IPS-18a (cell line): ENCODE data around the gene HIPK2.

Source experiments
- H3K27ac ChIP-seq: one replicate; pipeline ENCODE4 v1.5.1; 2013; ENCODE audit warnings: low read length
- H3K27me3 ChIP-seq: one replicate; pipeline ENCODE4 v1.6.1; 2013; ENCODE audit warnings: mild to moderate bottlenecking, low read length; ENCODE audit not compliant: control insufficient read depth, insufficient read depth
- H3K36me3 ChIP-seq: one replicate; pipeline ENCODE4 v1.6.1; 2013; ENCODE audit warnings: low read depth, low read length; ENCODE audit not compliant: control insufficient read depth
- H3K4me1 ChIP-seq: one replicate; pipeline ENCODE4 v1.6.1; 2013; ENCODE audit warnings: low read depth, low read length; ENCODE audit not compliant: control insufficient read depth
- H3K4me3 ChIP-seq: one replicate; pipeline ENCODE4 v1.5.1; 2013; ENCODE audit warnings: low read length
- H3K9ac ChIP-seq: one replicate; pipeline ENCODE4 v1.6.1; 2013; ENCODE audit warnings: mild to moderate bottlenecking, low read length, moderate library complexity
- H3K9me3 ChIP-seq: one replicate; pipeline ENCODE4 v1.6.1; 2013; ENCODE audit warnings: low read depth, low read length; ENCODE audit not compliant: control insufficient read depth

The HIPK2 gene

DNA sequence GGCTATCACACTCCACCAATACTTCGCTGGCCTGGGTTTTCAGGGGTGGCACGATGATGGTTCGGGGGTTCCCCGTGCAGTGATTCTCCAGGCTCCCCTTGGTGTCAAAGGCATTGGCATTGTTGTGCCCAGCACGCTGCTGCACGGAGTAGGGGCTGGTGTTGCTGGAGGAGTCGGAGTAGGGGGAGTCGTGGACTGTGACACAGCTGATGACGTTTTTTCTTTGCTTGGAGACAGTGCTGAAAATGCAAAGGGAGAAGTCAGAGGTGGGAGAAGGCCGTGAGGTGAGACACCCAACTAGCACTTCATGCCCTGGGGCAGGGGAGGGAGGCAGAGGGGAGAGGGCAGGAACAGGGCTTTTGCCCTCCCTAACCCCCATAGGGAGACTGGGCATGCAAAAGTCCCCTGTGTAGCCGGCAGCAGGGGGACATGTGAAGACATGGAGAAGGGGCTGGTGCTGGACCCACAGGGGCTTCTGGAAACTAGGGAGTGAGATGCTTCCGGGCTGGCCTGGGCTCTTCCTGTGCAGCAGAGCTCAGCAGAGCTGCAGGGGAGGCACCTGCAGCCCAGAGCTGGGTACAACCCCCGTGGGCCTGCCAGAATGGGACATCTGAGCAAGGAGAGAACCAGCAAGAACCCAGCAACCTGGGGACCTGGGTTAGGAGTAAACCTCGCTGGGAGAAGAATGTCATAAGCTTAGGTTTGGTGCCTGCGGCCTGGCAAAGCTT is 193.8 kb downstream of the HIPK2 start:
- Histone ChIP-seq H3K27me3 (no peaks in the 10 kb centered on the region), H3K9me3 (no peaks in the 10 kb centered on the region), H3K9ac (no peak overlapping the region), H3K4me1 (no peaks in the 10 kb centered on the region), H3K36me3 (no peaks in the 10 kb centered on the region), H3K4me3 (no peak overlapping the region), H3K27ac (no peak overlapping the region)

DNA sequence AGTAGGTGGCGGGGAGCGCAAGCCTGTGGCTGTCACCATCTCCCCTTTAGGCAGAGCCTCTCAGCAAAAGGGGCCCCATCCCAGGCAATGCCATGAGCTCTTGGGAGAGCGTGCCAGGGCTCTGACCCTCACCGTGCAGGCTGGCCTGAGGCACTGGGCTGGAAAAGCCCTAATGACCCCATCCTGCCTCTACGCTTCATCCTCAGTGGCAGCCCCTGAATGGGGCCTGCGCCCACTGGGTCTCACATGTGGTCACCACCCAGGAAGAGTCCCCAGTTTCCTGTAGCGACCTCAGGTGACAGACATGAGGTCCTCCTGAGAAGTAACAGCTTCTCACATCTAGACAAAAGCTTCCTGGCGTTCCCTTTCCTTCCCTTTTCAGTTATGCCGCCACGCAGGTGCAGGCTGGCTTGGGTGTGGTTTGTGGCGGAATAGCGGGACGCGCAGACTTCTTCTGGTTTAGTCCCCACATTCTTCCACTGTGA is 195.1 kb downstream of the HIPK2 start:
- H3K36me3 ChIP-seq = no peaks in the 10 kb centered on the region
- no peak overlapping the region for H3K9ac ChIP-seq
- no peak overlapping the region for H3K4me3 ChIP-seq
- no peak overlapping the region for H3K27ac ChIP-seq
- no peaks in the 10 kb centered on the region for H3K27me3 ChIP-seq
- no peaks in the 10 kb centered on the region for H3K9me3 ChIP-seq
- H3K4me1 ChIP-seq = no peaks in the 10 kb centered on the region

DNA sequence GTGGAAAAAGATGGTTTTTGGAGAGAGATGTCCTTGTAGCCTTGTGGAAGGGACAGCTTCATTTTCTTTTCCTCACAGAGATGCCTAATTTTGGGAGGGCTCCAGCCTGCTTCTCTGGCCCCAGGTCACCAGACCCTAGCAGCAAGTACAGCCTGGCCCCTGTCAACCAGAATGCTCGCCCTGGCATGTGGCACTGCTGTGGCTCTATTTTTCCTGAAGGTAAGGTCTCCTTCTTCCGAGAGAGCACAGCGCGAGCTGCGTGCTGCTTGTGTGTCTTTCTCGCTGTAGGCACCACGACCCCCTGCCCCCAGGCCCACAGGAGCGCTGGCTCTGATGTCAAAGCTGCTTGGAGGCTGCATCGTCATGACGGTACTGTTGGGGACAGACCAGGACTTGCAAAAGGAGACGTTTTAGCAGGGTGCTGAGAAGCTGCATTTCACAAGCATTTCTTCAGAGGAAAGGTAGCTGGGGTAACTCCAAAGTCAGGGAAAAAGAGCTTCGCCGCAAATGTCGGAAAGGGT is 195.6 kb downstream of the HIPK2 start:
- H3K36me3 ChIP-seq = no peaks in the 10 kb centered on the region
- H3K4me3 ChIP-seq = no peak overlapping the region
- H3K9ac ChIP-seq = no peak overlapping the region
- no peaks in the 10 kb centered on the region for H3K27me3 ChIP-seq
- no peaks in the 10 kb centered on the region for H3K9me3 ChIP-seq
- no peaks in the 10 kb centered on the region for H3K4me1 ChIP-seq
- H3K27ac ChIP-seq = no peak overlapping the region

DNA sequence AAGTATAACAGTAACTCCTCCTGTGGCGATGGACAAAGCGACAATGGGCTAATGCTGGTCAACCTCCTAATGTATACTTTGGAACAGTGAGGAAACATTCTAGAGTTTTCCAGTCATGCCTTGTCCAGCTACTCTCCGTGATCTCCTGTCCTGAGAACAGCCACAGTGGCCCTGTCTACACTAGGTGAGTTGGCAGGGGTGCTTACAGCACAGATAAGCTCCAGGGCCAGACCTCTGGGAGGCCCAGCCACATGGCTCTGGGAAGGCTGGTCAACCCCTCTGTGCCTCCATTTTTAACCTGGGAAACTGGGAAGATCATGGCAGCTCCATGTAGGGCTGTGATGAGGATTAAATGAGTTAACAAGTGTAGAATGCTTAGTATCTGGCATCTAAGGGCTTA is 197.4 kb downstream of the HIPK2 start:
- no peaks in the 10 kb centered on the region for H3K4me1 ChIP-seq
- no peaks in the 10 kb centered on the region for H3K36me3 ChIP-seq
- H3K9me3 ChIP-seq = no peaks in the 10 kb centered on the region
- H3K4me3 ChIP-seq = no peak overlapping the region
- no peaks in the 10 kb centered on the region for H3K27me3 ChIP-seq
- H3K27ac ChIP-seq = no peak overlapping the region
- no peak overlapping the region for H3K9ac ChIP-seq

DNA sequence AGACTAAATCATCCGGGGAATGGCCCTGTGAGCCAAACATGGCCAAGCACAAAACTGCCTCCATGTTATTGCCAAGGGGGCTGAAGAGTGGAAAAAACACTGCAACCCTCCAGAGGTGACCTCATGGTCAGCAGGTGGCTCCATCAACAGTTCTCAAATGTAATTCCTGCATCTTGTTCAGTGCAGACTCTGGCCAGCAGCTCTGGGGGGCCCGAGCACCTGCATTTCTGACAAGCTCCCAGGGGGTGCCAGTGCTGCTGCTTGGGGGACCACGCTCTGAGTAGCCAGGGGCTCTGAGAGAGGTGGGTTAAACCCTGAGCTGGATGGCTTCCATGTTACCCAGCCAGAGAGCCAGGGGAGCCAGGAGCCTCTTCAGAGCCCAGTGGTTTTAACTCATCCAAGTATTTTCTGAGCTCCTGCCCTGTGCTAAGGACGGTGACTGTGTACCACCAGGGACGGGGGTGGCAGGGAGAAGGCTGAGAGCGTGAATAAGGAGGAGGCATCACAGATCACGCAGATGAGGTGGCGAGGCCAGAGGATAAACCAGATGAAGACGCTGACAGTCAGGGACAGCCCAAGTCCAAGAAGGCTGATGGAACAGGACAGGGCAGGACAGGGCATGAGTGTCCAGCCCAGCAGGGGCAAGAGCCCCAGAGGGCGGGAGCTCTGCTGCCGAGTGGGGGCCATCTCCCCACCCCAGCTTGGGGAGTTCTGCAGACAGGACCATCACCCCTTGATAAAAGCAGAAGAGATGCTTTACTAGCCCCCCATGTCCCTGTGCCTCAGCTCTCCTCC is 201.4 kb downstream of the HIPK2 start:
- Histone ChIP-seq H3K27ac (no peak overlapping the region), H3K9ac (no peak overlapping the region), H3K4me3 (no peak overlapping the region), H3K4me1 (no peaks in the 10 kb centered on the region), H3K36me3 (no peaks in the 10 kb centered on the region), H3K9me3 (no peaks in the 10 kb centered on the region), H3K27me3 (no peaks in the 10 kb centered on the region)

DNA sequence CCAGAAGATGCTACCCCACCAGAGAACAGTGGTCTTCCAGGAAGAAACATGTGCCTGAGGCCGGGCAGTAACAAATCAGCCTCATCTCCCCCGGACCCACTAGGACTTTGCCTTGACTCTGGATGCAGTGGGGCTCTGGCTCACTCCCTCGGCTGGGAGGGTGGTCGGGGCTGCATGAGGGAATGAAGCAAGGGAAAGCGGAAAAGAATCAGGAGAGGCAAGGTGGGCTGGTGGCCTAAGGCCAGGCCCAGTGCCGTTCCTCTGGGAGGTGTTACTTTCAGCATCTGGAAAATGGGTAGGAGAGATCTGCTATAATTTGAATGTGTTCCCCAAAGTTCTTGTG is 202.5 kb downstream of the HIPK2 start:
- H3K27ac ChIP-seq = no peak overlapping the region
- no peak overlapping the region for H3K9ac ChIP-seq
- H3K9me3 ChIP-seq = no peaks in the 10 kb centered on the region
- no peaks in the 10 kb centered on the region for H3K4me1 ChIP-seq
- H3K36me3 ChIP-seq = no peaks in the 10 kb centered on the region
- no peaks in the 10 kb centered on the region for H3K27me3 ChIP-seq
- no peak overlapping the region for H3K4me3 ChIP-seq

DNA sequence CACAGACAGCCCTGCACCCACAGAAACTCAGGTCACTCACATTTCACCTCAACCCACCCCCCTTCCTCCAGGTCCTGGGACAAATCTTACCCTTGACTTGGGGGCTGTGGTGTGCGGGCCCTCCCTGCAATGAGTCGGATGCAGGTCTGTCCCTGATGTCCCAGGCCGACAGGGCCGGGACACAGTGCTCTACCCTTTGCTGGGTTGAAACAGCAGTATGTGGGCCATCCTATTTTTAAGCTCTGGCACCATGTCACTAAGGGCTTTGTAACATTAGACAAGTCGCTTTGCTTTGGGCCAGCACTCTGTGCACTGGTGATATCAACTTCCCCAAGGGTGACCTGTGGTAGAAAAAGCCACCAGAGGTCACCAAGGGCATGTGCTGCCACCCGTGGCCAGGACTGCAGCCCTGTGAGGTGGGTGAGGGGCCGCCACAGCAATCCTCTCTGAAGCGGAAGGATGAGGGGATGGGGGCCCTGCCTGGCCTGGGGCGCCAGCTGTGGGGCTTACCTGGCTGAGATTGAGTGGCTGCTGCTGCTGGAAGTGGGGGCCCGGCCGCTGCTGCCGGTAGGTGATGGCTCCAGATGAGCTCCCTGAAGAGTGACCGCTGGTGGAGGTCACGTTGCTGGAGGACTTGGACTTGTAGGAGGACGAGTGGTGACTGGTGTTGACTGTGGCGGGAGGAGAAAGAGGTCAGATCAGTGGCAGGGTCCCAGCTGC is 203.0 kb downstream of the HIPK2 start:
- no peaks in the 10 kb centered on the region for H3K4me1 ChIP-seq
- H3K9ac ChIP-seq = no peak overlapping the region
- H3K27me3 ChIP-seq = no peaks in the 10 kb centered on the region
- no peak overlapping the region for H3K27ac ChIP-seq
- no peaks in the 10 kb centered on the region for H3K36me3 ChIP-seq
- no peak overlapping the region for H3K4me3 ChIP-seq
- no peaks in the 10 kb centered on the region for H3K9me3 ChIP-seq

DNA sequence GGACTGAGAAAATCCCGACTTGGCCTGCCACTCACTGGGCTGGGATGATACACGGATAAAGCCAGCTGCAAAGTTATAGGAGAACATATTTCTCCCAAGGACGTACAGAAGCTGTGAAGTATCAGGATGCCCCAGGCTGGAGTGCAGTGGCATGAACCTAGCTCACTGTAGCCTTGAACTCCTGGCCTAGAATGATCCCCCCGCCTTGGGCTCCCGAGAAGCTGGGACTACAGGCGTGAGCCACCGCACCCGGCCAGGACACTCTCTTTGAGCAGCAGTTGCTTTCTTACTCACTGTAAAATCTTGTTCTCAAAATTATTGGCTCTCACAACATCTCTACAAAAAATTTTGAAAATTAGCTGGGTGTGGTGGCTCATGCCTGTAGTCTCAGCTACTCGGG is 203.9 kb downstream of the HIPK2 start:
- Histone ChIP-seq H3K27ac (no peak overlapping the region), H3K4me1 (no peaks in the 10 kb centered on the region), H3K9ac (no peak overlapping the region), H3K9me3 (no peaks in the 10 kb centered on the region), H3K36me3 (no peaks in the 10 kb centered on the region), H3K4me3 (no peak overlapping the region), H3K27me3 (no peaks in the 10 kb centered on the region)

DNA sequence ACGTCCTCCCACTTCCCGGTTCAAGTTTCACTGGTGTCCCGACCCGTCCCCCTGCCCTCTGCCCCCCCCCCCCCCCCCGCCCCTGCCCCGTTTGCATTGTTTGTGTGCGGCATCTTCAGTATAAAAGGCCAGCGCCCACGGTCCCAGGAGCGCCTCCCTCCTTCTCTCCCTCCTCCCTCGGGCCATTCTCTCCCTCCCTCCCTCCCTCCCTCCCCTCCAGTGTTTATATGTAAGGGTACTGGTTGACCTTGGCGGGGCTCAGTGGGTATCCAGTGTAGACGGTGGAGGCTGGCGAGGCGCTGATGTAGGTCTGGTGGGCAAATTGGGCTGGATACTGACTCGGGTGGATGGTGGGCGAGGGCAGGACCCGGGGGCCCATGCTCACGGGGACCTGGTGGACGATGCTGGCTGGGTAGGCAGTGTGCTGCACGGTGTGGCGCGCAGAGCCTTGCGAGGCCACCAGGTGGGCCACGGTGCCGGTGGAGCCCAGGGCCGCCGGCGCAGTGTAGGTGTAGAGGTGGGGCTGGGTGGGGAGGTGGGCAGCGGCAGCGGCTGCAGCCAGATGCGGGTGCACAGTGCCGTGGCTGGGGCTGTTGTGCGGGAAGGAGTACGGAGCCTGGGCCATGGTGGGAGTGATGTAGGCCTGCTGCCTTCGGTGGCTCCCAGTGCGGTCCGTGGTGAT is 205.0 kb downstream of the HIPK2 start:
- H3K36me3 ChIP-seq = no peaks in the 10 kb centered on the region
- no peaks in the 10 kb centered on the region for H3K4me1 ChIP-seq
- no peaks in the 10 kb centered on the region for H3K27me3 ChIP-seq
- no peak overlapping the region for H3K4me3 ChIP-seq
- H3K9me3 ChIP-seq = no peaks in the 10 kb centered on the region
- H3K27ac ChIP-seq = no peak overlapping the region
- no peak overlapping the region for H3K9ac ChIP-seq

DNA sequence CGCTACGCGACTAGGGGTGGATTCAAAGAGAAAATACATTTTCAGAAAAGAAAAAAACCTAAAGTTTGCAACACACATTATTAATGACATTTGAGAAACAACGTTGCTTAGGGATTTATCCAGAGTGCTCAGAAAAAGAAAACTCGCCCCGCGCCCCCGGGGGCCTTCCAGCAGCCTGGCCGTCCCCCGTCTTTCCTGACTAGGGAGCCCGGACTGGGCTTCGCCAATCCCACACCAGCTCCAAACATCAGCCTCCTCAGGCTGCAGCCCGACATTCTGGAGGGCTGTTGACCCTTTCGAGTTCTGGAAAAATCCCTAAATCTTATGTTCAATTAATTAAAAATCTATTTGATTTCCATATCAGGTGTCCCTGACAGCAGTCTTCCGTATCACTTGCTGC is 205.7 kb downstream of the HIPK2 start:
- no peak overlapping the region for H3K9ac ChIP-seq
- no peak overlapping the region for H3K4me3 ChIP-seq
- no peaks in the 10 kb centered on the region for H3K36me3 ChIP-seq
- peaks cover 5% of the 10 kb centered on the region for H3K4me1 ChIP-seq
- no peaks in the 10 kb centered on the region for H3K9me3 ChIP-seq
- H3K27me3 ChIP-seq = no peaks in the 10 kb centered on the region
- no peak overlapping the region for H3K27ac ChIP-seq

DNA sequence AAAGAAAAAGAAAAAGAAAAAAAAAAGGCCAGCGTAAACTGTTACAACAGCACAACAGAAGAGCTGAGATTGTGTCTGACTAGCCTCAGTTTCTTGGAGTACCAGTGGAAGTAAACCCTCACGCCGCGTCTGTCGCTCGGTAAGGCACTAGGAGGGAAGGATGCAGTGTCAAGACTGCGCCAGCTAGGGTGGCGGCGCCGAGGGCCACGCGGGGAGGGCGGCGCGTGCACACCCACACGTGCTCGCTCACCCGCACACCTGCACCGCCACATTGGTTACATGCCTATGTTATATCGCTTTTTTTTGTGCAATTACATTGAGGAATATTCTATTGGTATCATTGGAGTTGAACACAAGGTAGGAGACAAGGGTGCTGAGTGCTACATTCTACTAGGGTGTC is 206.1 kb downstream of the HIPK2 start:
- no peaks in the 10 kb centered on the region for H3K36me3 ChIP-seq
- no peak overlapping the region for H3K27ac ChIP-seq
- peaks cover 8% of the 10 kb centered on the region for H3K4me1 ChIP-seq
- H3K9ac ChIP-seq = no peak overlapping the region
- H3K9me3 ChIP-seq = no peaks in the 10 kb centered on the region
- no peak overlapping the region for H3K4me3 ChIP-seq
- no peaks in the 10 kb centered on the region for H3K27me3 ChIP-seq
